Ishikawa (cell line): ENCODE results near the gene PNMA8A.

Experiments
- CEBPB ChIP-seq: IDR thresholded peaks from 2 replicates; pipeline ENCODE4 v1.6.1; 2012
- CREB1 ChIP-seq: IDR thresholded peaks from 2 replicates; pipeline ENCODE4 v1.6.1; 2012; ENCODE audit warnings: low read depth
- EGR1 ChIP-seq: IDR thresholded peaks from 2 replicates; pipeline ENCODE4 v1.6.1; 2012
- EP300 ChIP-seq: IDR thresholded peaks from 2 replicates; pipeline ENCODE4 v1.6.1; 2012; ENCODE audit warnings: borderline replicate concordance
- FOXM1 ChIP-seq: IDR thresholded peaks from 2 replicates; pipeline ENCODE4 v1.6.1; 2012; ENCODE audit warnings: low read depth, borderline replicate concordance
- NFIC ChIP-seq: IDR thresholded peaks from 2 replicates; pipeline ENCODE4 v1.6.1; 2012
- RAD21 ChIP-seq: IDR thresholded peaks from 2 replicates; pipeline ENCODE4 v1.6.1; 2012; ENCODE audit warnings: low read depth
- TAF1 ChIP-seq: IDR thresholded peaks from 2 replicates; pipeline ENCODE4 v1.6.1; 2012; ENCODE audit warnings: low read depth, mild to moderate bottlenecking
- TCF12 ChIP-seq: IDR thresholded peaks from 2 replicates; pipeline ENCODE4 v1.6.1; 2012; ENCODE audit warnings: low read depth
- TEAD4 ChIP-seq: IDR thresholded peaks from 2 replicates; pipeline ENCODE4 v1.6.1; 2012
- YY1 ChIP-seq: IDR thresholded peaks from 2 replicates; pipeline ENCODE4 v1.6.1; 2012; ENCODE audit warnings: low read depth
- ZBTB7A ChIP-seq: IDR thresholded peaks from 2 replicates; pipeline ENCODE4 v1.6.1; 2012; ENCODE audit warnings: low read depth
- TF ChIP-seq, protein P1 (sequence below): IDR thresholded peaks from 2 replicates; pipeline ENCODE4 v1.6.1; 2012
- TF ChIP-seq, protein P2 (sequence below): IDR thresholded peaks from 2 replicates; pipeline ENCODE4 v1.6.1; 2012
- TF ChIP-seq, protein P3 (sequence below): IDR thresholded peaks from 2 replicates; pipeline ENCODE4 v1.6.1; 2012; ENCODE audit warnings: low read depth, mild to moderate bottlenecking

The PNMA8A gene

DNA sequence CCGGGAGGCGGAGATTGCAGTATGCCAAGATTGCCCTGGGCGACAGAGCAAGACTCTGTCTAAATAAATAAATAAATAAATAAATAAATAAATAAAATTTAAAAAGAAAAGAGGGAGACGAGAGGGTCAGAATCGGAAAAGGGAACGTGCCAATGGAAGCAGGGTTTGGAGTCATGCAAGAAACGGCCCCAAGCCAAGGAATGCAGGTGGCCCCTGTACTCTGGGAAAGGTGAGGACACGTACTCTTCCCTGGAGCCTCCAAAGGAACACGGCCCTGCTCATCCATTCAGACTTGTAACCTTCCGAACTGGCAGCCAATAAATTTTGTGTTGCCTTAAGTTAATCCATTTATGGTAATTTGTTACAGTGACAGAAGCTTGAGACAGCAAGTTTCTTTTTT, 22.8 kb downstream of the PNMA8A start:
- no peak for TF ChIP-seq TAF1
- TF ChIP-seq, protein P1, sequence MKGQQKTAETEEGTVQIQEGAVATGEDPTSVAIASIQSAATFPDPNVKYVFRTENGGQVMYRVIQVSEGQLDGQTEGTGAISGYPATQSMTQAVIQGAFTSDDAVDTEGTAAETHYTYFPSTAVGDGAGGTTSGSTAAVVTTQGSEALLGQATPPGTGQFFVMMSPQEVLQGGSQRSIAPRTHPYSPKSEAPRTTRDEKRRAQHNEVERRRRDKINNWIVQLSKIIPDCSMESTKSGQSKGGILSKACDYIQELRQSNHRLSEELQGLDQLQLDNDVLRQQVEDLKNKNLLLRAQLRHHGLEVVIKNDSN, result no peak
- no peak for TF ChIP-seq FOXM1
- TF ChIP-seq, protein P2, sequence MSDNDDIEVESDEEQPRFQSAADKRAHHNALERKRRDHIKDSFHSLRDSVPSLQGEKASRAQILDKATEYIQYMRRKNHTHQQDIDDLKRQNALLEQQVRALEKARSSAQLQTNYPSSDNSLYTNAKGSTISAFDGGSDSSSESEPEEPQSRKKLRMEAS, result no peak
- TF ChIP-seq CEBPB, result no peak
- no peak for TF ChIP-seq TCF12
- TF ChIP-seq NFIC, result no peak
- no peak for TF ChIP-seq TEAD4
- no peak for TF ChIP-seq EGR1
- no peak for TF ChIP-seq CREB1
- no peak for TF ChIP-seq EP300
- TF ChIP-seq YY1, result no peak
- TF ChIP-seq RAD21, result no peak

DNA sequence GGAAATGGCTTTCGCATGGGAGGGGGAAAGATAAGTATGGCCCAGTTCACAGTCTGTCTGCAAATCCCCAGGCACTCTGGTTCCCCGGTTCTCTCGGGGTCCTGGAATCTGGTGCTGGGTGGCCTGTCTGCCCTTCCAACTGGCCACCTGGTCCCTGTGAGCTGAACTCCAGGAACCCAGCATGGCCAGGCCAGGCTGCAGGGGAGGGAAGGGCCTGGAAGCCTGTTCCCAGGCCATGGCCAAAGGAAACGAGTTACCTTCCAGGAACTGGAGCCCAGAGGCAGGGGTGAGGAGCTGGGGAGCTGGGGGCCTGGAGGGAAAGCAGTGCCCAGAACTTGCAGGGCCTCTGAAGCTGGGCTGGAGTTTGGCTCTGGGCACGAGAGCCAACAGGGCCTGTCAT, 23.5 kb downstream of the PNMA8A start:
- TF ChIP-seq, protein P1, result no peak
- TF ChIP-seq, protein P3, sequence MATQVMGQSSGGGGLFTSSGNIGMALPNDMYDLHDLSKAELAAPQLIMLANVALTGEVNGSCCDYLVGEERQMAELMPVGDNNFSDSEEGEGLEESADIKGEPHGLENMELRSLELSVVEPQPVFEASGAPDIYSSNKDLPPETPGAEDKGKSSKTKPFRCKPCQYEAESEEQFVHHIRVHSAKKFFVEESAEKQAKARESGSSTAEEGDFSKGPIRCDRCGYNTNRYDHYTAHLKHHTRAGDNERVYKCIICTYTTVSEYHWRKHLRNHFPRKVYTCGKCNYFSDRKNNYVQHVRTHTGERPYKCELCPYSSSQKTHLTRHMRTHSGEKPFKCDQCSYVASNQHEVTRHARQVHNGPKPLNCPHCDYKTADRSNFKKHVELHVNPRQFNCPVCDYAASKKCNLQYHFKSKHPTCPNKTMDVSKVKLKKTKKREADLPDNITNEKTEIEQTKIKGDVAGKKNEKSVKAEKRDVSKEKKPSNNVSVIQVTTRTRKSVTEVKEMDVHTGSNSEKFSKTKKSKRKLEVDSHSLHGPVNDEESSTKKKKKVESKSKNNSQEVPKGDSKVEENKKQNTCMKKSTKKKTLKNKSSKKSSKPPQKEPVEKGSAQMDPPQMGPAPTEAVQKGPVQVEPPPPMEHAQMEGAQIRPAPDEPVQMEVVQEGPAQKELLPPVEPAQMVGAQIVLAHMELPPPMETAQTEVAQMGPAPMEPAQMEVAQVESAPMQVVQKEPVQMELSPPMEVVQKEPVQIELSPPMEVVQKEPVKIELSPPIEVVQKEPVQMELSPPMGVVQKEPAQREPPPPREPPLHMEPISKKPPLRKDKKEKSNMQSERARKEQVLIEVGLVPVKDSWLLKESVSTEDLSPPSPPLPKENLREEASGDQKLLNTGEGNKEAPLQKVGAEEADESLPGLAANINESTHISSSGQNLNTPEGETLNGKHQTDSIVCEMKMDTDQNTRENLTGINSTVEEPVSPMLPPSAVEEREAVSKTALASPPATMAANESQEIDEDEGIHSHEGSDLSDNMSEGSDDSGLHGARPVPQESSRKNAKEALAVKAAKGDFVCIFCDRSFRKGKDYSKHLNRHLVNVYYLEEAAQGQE, result no peak
- no peak for TF ChIP-seq EGR1
- TF ChIP-seq NFIC, result no peak
- TF ChIP-seq TEAD4, result no peak
- no peak for TF ChIP-seq RAD21
- TF ChIP-seq, protein P2, result no peak
- no peak for TF ChIP-seq ZBTB7A
- TF ChIP-seq EP300, result no peak
- TF ChIP-seq CREB1, result no peak
- TF ChIP-seq TCF12, result no peak

DNA sequence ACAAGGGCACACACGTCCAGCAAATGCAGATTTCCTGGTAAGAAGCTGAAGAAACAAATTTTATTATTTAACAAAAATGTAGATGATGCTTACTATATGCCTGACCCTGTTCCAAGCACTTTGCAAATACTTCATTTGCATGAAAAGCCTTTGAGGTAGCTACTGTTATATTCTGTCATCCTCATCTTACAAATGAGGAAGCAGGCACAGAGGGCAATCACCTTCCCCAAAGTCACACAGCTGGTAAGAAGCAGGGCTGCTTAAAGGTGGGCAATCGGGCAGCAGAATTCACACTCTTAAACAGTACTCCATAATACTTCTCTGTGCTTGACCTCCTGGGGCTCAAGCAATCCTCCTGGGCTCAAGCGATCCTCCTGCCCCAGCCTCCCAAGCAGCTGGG, 24.4 kb downstream of the PNMA8A start:
- TF ChIP-seq TEAD4 (no peak), NFIC (no peak), CEBPB (no peak), EP300 (no peak), TAF1 (no peak), ZBTB7A (no peak), TCF12 (no peak), CREB1 (no peak)
- TF ChIP-seq, protein P3, result no peak

DNA sequence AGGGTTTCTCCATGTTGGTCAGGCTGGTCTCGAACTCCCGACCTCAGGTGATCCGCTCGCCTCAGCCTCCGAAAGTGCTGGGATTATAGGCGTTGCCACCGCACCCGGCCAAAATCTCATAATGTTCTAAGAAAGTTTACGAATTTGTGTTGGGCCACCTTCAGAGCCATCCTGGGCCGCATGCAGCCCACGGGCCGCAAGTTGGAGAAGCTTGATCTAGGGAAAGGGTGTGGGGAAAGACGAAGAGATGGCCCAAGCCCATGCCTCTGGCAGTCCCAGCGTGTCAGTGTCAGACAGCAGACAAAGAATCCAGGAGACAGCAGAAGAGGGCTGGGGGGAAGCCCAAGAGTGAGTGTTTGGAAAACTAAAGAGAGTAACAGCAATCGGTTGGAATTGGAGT, 25.3 kb downstream of the PNMA8A start:
- no peak for TF ChIP-seq CEBPB
- no peak for TF ChIP-seq YY1
- no peak for TF ChIP-seq TAF1
- TF ChIP-seq CREB1, result no peak
- TF ChIP-seq EP300, result no peak
- TF ChIP-seq, protein P1, result no peak
- no peak for TF ChIP-seq EGR1
- no peak for TF ChIP-seq TCF12
- no peak for TF ChIP-seq NFIC
- no peak for TF ChIP-seq FOXM1
- TF ChIP-seq ZBTB7A, result no peak
- TF ChIP-seq, protein P2, result no peak
- TF ChIP-seq, protein P3, result no peak
- TF ChIP-seq TEAD4, result no peak
- no peak for TF ChIP-seq RAD21
